Choroid plexus epithelial cell (primary cell): ENCODE data around the gene ARHGAP26.

Experiments
- DNase-seq: peaks from one replicate; pipeline ENCODE4 v3.0.0-alpha.2; 2010; ENCODE audit warnings: low read depth
- H3K4me3 ChIP-seq: 2 replicates; pipeline ENCODE4 v1.5.1; 2011; ENCODE audit warnings: low read depth, mild to moderate bottlenecking, control low read depth, low read length, moderate library complexity
- TF ChIP-seq, protein P1 (sequence below): conservative IDR thresholded peaks from 2 replicates; pipeline ENCODE4 v1.5.1; 2011; ENCODE audit warnings: low read depth, mild to moderate bottlenecking, control low read depth, inconsistent platforms, low read length, moderate library complexity

The ARHGAP26 gene

DNA sequence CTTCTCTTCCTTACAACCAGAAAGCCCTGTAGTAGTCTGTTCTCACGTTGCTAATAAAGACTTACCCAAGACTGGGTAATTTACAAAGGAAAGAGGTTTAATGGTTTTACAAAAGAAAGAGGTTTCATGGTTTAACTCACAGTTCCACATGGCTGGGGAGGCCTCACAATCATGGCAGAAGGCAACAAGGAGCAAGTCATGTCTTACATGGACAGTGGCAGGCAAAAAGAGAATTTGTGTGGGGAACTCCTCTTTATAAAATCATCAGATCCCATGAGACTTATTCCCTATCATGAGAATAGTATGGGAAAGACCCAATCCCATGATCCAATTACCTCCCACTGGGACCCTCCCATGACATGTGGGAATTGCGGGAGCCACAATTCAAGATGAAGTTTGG lies 468.4 kb downstream of the ARHGAP26 start:
- DNase-seq, result no peak
- TF ChIP-seq, protein P1, sequence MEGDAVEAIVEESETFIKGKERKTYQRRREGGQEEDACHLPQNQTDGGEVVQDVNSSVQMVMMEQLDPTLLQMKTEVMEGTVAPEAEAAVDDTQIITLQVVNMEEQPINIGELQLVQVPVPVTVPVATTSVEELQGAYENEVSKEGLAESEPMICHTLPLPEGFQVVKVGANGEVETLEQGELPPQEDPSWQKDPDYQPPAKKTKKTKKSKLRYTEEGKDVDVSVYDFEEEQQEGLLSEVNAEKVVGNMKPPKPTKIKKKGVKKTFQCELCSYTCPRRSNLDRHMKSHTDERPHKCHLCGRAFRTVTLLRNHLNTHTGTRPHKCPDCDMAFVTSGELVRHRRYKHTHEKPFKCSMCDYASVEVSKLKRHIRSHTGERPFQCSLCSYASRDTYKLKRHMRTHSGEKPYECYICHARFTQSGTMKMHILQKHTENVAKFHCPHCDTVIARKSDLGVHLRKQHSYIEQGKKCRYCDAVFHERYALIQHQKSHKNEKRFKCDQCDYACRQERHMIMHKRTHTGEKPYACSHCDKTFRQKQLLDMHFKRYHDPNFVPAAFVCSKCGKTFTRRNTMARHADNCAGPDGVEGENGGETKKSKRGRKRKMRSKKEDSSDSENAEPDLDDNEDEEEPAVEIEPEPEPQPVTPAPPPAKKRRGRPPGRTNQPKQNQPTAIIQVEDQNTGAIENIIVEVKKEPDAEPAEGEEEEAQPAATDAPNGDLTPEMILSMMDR, result no peak
- H3K4me3 ChIP-seq, result no peak overlapping the region

DNA sequence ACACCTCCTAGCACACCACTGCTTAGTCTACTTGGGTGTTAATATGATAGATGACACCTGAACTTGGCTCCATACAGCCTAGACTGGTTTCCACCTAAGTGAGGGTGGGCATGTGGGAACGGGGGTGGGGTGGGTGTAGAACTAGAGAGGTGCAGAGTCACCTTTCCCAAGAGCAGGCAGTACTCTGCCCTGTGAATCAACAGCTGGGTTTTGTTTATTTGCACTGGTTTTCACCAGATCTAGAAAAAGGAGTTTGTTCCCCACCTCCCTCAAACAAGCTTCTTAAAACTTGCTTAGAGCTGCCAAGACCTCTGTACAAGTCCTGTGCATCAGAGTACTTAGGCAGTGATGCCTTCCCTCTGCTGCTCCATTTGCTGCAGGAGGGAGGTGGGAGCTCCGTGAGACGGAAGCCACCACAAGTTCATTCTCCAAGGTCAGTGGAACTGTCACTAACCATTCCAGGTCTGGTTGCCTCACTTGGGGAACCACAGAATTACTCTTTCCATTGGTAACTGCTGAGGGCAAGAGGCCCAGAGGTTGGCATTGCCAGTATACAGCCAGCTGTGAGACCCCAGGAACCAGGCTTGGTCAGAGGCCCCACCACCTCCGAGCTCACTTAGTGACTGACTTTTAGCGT lies 469.8 kb downstream of the ARHGAP26 start:
- DNase-seq, result no peak
- H3K4me3 ChIP-seq, result no peak overlapping the region
- TF ChIP-seq, protein P1, result no peak

DNA sequence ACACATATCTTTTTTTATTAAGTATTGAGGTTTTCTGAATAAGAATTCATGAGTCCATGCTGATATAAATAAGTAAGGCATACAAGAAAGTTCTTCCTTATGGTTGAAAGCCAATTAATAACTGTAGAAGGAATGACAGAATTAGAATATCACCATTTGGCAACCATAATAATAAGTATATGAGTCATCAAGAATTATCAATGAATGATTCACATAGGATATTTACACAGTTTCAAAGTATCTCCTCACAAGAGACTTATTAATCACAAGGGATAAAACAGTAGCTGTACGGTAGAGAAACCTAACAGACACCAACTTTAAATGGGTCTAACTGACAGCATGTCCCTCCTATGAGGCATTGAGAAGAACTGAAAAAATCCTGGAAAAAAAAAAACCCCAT lies 471.7 kb downstream of the ARHGAP26 start:
- TF ChIP-seq, protein P1, result no peak
- no peak overlapping the region for H3K4me3 ChIP-seq
- DNase-seq, result no peak

DNA sequence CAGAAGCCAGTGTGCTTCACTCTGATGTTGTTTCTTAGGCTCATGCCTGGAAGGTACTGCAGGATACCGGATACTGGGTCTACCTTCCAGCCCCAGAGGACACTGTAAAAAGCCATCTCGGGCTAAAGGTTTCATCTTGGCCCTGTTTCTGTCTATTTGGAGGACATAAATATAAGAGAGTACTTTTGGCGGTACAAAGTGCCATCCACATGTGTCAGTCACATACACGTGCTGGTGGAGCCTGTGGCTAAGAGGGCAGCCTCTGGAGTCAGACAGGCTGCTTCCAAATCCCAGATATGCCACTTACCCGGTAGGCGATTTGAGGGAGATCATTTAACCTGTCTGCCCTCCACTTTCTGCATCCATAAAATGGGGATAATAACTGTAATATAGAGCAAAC lies 472.9 kb downstream of the ARHGAP26 start:
- TF ChIP-seq, protein P1, result no peak
- no peak overlapping the region for H3K4me3 ChIP-seq
- DNase-seq, result no peak

DNA sequence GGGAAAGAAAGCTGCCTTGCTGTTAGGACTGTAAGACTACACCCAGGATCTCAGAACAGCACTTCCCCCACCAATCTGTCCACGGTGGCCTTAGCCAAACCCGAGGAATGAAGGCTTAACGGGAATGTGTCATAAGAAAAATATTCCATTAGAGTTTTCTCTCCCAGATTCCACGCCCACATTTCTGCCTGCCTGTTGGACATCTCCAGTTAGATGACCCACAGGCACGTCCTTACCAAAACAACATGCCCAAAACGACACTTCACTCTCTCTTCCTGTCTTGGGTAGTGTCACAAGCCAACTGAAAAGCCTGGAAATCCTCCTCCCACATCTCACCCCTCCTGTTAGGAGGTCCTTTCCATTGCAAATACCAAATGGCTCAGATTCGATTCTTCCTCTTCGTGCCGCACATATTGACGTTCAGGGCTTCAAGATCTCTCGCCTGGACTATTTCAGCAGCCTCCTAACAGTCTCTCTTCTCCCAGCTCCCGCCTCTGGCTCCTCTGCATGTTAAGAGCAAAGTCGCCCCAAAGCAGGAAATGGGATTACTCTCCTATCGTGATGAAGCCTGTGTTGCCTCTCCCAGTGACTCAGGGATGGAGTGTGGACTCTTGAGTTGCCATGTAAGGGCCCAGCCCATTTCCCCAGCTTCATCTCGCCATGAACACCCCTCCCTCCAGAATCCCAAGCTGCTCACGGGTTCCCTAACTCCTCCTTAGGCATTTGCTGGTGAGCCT lies 474.0 kb downstream of the ARHGAP26 start:
- TF ChIP-seq, protein P1, result no peak
- DNase-seq, result peak; percentile 95
- no peak overlapping the region for H3K4me3 ChIP-seq

DNA sequence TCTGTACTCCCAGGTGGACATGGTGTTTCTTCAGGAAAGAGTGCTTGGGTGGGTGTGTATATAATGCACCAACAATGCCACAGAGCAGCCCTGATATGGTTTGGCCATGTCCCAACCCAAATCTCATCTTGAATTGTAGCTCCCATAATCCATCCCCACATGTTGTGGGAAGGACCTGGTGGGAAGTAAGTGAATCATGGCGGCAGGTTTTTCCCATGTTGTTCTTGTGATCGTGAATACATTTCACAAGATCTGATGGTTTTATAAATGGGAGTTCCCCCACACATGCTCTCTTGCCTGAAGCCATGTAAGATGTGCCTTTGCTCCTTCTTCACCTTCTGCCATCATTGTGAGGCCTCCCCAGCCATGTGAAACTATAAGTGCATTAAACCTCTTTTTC lies 474.8 kb downstream of the ARHGAP26 start:
- TF ChIP-seq, protein P1, result no peak
- no peak overlapping the region for H3K4me3 ChIP-seq
- no peak for DNase-seq
